ENCODE data around the gene SMIM12.

Gene SMIM12

DNA sequence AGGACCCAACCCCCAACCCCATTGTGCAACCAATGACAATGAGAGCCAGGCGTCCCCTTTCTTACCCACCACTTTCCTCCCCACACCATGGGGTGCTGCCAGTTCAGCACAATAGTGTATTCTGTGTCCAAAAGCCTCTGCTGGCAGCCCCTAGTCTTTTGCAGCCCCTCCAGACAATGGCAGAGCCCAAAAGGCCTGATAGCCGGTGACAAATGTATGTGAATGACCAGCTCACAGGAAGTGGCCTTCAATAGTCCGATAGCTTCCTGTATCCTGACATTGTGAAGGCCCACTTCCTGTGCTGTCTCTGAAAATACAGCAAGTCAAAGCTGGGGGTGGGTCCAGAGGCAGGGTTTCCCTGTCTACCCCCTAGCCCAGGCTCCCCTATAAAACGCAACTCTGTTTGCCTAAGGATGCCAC lies 16.6 kb downstream of the SMIM12 start:
- TF ChIP-seq, protein P1, sequence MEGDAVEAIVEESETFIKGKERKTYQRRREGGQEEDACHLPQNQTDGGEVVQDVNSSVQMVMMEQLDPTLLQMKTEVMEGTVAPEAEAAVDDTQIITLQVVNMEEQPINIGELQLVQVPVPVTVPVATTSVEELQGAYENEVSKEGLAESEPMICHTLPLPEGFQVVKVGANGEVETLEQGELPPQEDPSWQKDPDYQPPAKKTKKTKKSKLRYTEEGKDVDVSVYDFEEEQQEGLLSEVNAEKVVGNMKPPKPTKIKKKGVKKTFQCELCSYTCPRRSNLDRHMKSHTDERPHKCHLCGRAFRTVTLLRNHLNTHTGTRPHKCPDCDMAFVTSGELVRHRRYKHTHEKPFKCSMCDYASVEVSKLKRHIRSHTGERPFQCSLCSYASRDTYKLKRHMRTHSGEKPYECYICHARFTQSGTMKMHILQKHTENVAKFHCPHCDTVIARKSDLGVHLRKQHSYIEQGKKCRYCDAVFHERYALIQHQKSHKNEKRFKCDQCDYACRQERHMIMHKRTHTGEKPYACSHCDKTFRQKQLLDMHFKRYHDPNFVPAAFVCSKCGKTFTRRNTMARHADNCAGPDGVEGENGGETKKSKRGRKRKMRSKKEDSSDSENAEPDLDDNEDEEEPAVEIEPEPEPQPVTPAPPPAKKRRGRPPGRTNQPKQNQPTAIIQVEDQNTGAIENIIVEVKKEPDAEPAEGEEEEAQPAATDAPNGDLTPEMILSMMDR (IDR thresholded peaks at IDR 0.05; ENCODE audit: extremely low read depth, insufficient read depth, missing control alignments) = no peak
- in situ Hi-C loops (cut with MboI; ENCODE audit: low pct_unique_long_range_greater_than_20kb, low sequenced_read_pairs, unreplicated experiment) = no loop called here
- no peak for DNase-seq (ENCODE audit: low spot score)

DNA sequence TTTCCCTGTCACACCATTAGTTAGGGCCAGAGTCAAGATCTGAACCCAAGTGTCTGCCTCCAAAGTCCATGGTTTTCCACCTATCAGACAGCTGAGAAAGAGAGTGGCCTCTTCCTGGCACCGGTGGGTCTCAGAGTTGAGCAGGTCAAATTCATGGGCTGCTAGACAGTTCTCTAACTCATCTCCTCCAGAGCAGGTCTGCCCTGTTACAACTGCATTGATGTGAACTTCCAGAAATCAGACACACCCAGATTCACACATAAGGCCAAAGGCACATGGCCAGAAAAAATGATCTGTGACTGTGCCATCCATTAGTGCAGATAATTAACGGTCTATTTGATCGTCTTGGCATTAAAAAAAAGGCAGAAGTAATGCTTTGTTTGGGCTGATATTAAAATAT lies 17.5 kb downstream of the SMIM12 start:
- DNase-seq (ENCODE audit: low spot score) = no peak
- in situ Hi-C loops (cut with MboI; ENCODE audit: low pct_unique_long_range_greater_than_20kb, low sequenced_read_pairs, unreplicated experiment) = no loop called here
- TF ChIP-seq, protein P1 (IDR thresholded peaks at IDR 0.05; ENCODE audit: extremely low read depth, insufficient read depth, missing control alignments) = no peak

DNA sequence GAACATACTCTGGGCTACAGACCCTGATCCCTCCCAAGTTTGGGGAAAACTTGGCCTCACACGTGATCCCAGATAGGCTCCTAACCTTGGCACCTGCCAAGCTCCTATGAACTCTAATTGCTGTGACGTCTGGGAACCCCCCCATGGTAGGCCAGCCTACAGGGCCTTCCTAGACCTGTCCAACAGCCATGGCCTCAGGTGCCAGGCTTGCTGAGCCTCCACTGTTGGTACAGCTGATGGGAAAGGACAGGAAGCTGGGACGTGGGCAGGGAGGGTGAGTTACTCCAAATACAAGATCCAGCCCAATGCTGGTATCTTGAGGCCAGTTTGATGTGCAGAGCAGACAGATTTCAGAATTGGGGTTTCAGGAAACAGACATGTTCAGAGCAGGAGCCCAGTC lies 19.1 kb downstream of the SMIM12 start:
- TF ChIP-seq, protein P1 (IDR thresholded peaks at IDR 0.05; ENCODE audit: extremely low read depth, insufficient read depth, missing control alignments) = no peak
- DNase-seq (ENCODE audit: low spot score) = no peak
- in situ Hi-C loops (cut with MboI; ENCODE audit: low pct_unique_long_range_greater_than_20kb, low sequenced_read_pairs, unreplicated experiment) = no loop called here

DNA sequence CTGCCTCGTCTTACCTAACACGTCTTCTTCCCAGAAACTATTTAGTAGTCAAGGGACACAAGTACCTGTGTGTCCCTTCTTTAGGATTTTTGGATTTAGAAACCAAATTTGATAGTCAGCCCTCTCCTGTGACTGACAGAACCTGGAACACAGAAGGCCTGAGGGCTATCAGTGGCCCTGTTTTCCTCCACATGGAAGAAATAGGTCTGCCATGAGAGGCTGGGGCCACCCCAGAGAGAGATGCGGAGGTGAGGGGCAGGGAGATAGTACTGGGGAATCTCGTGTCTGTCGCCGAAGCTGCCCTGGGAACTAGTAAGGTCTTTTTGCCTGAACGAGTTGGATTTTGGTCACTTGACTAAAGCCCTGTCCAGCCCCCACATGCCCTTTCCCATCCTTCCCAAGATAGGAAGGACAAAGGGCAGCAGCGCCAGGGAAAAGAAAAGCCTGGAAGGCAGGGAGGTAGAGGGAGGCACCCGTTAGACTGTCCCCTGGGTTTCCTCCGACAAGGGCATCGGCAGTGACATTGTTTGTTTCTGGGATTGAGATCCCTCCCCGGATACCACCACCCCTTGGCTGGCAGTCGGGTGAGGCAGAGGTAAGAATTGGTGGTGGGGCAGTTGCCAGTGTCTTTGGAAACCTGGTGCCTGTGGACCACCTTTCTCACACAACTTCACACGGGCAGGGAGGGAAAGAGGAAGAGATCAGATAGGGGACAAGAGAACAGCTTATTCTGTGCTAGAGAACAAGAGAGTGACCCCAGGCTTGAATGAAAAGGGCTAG lies 19.8 kb downstream of the SMIM12 start:
- in situ Hi-C loops (cut with MboI; ENCODE audit: low pct_unique_long_range_greater_than_20kb, low sequenced_read_pairs, unreplicated experiment) = no loop called here
- TF ChIP-seq, protein P1 (IDR thresholded peaks at IDR 0.05; ENCODE audit: extremely low read depth, insufficient read depth, missing control alignments) = no peak
- DNase-seq (ENCODE audit: low spot score) = no peak

DNA sequence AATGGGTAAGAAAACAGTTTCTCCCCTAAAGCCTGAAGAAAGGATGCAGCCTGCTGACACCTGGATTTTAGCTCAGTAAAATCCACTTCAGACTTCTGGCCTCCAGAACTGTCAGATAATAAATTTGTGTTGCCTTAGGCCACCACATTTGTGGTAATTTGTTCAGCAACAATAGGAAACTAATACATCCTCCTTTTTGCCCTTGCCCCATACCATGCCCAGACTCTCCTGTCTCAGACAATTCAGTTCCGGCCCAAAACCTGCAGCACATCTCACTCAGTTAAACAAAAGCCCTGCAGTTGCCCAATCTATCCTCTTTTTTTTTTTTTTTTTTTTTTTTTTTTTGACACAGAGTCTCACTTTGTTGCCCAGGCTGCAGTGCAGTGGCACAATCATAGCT lies 25.8 kb downstream of the SMIM12 start:
- no peak for DNase-seq (ENCODE audit: low spot score)
- in situ Hi-C loops (cut with MboI; ENCODE audit: low pct_unique_long_range_greater_than_20kb, low sequenced_read_pairs, unreplicated experiment) = no loop called here
- TF ChIP-seq, protein P1 (IDR thresholded peaks at IDR 0.05; ENCODE audit: extremely low read depth, insufficient read depth, missing control alignments) = no peak

GRCh38 chr1:34831721-34832246 lies 27.8 kb downstream of the SMIM12 start:
- TF ChIP-seq, protein P1 (IDR thresholded peaks at IDR 0.05; ENCODE audit: extremely low read depth, insufficient read depth, missing control alignments) = no peak
- DNase-seq (ENCODE audit: low spot score) = no peak
- in situ Hi-C loops (cut with MboI; ENCODE audit: low pct_unique_long_range_greater_than_20kb, low sequenced_read_pairs, unreplicated experiment) = no loop called here
